ENCODE results near the gene ACAA2. TPM values are rescaled to one million over a fixed set of nuclear protein-coding genes. Genes with fewer than 3 reads are reported as not detected.

Gene ACAA2
- total and polyA plus RNA-seq, 4 donors = 35.2 to 52.8 (median 44.9) TPM

DNA sequence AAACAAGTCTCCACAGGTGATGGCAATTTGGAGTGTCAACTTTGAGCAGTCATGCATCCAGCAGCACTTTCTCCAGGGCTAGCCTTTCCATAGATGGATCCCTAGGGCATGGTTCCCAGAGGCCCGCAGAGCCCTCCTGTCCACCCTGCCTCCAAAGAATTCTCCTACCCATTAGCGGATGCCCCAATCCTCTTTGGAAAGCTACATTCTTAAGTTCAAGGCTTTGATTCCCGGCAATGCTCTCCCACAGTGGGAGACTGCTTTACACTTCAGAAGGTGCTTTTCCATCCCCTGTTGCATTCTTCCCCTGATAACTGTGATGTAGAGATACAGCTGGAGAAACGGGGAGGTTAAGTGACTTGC lies 61.3 kb downstream of the ACAA2 start:
- no peak for DNase-seq
- whole genome bisulfite sequencing, 2 donors = 69 to 82% methylated on average over 4 of the region's 4 CpGs
- ATAC-seq (ENCODE audit: insufficient read depth, low FRiP score) = no peak
- Histone ChIP-seq H3K4me1 (ENCODE audit: control insufficient read depth in 5 of 5, insufficient read depth in 5 of 5, low read length in 5 of 5) (no peaks in the 10 kb centered on the region), H3K27ac (ENCODE audit: low read depth in 1 of 2, low read length in 1 of 2) (no peak overlapping the region), H3K27me3 (ENCODE audit: control insufficient read depth in 3 of 3, insufficient read depth in 3 of 3, low read length in 2 of 3) (peaks cover 0 to 3% (median 0%) of the 10 kb centered on the region in 3 donors), H3K36me3 (ENCODE audit: control insufficient read depth in 4 of 4, insufficient read depth in 4 of 4, low read length in 4 of 4) (no peaks in the 10 kb centered on the region), H3K9ac (ENCODE audit: insufficient read depth in 1 of 2, low read length in 2 of 2) (no peak overlapping the region), H3K4me3 (no peak overlapping the region), H3K9me3 (ENCODE audit: control insufficient read depth in 4 of 4, insufficient read depth in 3 of 4, low read length in 3 of 4) (peaks cover 0 to 2% (median 0%) of the 10 kb centered on the region in 4 donors)
- TF ChIP-seq, protein P1, sequence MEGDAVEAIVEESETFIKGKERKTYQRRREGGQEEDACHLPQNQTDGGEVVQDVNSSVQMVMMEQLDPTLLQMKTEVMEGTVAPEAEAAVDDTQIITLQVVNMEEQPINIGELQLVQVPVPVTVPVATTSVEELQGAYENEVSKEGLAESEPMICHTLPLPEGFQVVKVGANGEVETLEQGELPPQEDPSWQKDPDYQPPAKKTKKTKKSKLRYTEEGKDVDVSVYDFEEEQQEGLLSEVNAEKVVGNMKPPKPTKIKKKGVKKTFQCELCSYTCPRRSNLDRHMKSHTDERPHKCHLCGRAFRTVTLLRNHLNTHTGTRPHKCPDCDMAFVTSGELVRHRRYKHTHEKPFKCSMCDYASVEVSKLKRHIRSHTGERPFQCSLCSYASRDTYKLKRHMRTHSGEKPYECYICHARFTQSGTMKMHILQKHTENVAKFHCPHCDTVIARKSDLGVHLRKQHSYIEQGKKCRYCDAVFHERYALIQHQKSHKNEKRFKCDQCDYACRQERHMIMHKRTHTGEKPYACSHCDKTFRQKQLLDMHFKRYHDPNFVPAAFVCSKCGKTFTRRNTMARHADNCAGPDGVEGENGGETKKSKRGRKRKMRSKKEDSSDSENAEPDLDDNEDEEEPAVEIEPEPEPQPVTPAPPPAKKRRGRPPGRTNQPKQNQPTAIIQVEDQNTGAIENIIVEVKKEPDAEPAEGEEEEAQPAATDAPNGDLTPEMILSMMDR (IDR thresholded peaks at IDR 0.05; ENCODE audit: control extremely low read depth, extremely low read depth) = no peak

DNA sequence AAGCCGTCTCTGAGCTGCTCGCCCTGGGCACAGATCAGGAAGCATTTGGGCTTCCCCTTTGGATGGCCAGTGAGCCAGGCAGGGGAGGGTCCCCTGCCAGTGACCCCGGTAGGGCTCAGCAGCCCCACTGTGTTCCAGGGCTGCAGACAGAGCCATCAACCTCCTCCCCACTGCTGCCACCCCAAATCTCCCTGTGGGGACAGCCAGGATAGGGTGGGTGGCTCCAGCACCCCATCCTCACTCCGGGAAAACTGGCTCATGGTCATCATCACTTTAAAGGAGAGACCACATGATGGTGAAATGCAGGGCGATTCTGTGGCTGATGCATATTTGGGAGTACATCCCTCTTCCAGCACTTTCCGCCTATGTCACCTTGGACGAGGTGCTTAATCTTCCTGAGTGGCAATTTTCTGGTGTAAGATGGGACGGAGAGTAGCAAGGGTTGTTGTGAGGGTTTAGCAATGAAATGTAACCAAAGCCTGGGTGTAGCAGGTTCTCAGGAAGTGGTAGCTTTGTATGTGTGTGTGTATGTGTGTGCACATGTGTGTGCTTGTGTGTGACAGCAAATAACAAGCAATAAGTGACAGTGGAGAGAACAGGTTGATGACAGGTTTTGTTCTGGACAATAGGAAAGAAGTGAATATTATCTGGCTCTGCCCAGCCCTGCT lies 61.8 kb downstream of the ACAA2 start:
- DNase-seq (no peak), ATAC-seq (ENCODE audit: insufficient read depth, low FRiP score) (no peak)
- peaks cover 0 to 3% (median 0%) of the 10 kb centered on the region in 3 donors for H3K27me3 ChIP-seq (ENCODE audit: control insufficient read depth in 3 of 3, insufficient read depth in 3 of 3, low read length in 2 of 3)
- no peak overlapping the region for H3K4me3 ChIP-seq
- H3K27ac ChIP-seq (ENCODE audit: low read depth in 1 of 2, low read length in 1 of 2) = no peak overlapping the region
- 64 to 79% methylated on average over 8 of the region's 8 CpGs for WGBS, 2 donors
- H3K9ac ChIP-seq (ENCODE audit: insufficient read depth in 1 of 2, low read length in 2 of 2) = no peak overlapping the region
- TF ChIP-seq, protein P1 (IDR thresholded peaks at IDR 0.05; ENCODE audit: control extremely low read depth, extremely low read depth) = no peak
- H3K4me1 ChIP-seq (ENCODE audit: control insufficient read depth in 5 of 5, insufficient read depth in 5 of 5, low read length in 5 of 5) = no peaks in the 10 kb centered on the region
- peaks cover 0 to 2% (median 0%) of the 10 kb centered on the region in 4 donors for H3K9me3 ChIP-seq (ENCODE audit: control insufficient read depth in 4 of 4, insufficient read depth in 3 of 4, low read length in 3 of 4)
- H3K36me3 ChIP-seq (ENCODE audit: control insufficient read depth in 4 of 4, insufficient read depth in 4 of 4, low read length in 4 of 4) = no peaks in the 10 kb centered on the region

DNA sequence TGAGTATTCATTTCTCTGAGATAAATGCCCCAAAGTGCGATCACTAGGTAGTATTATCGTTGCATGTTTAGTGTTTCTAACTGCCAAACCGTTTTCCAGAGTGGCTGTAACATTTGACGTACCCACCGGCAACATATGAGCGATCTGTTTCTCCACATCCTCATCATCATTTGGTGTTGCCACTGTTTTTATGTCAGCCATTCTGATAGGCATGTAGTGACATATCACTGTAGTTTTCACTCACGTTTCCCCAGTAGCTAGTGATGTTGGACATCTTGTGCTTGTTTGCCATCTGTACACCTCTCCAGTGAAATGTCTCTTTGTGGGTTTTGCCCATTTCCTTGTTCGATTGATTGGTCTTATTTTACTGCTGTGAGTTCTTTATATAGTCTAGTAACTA lies 63.8 kb downstream of the ACAA2 start:
- ATAC-seq (ENCODE audit: insufficient read depth, low FRiP score) = no peak
- Histone ChIP-seq H3K4me1 (ENCODE audit: control insufficient read depth in 5 of 5, insufficient read depth in 5 of 5, low read length in 5 of 5) (no peaks in the 10 kb centered on the region), H3K9me3 (ENCODE audit: control insufficient read depth in 4 of 4, insufficient read depth in 3 of 4, low read length in 3 of 4) (peaks cover 0 to 2% (median 0%) of the 10 kb centered on the region in 4 donors), H3K9ac (ENCODE audit: insufficient read depth in 1 of 2, low read length in 2 of 2) (no peak overlapping the region), H3K27ac (ENCODE audit: low read depth in 1 of 2, low read length in 1 of 2) (no peak overlapping the region), H3K27me3 (ENCODE audit: control insufficient read depth in 3 of 3, insufficient read depth in 3 of 3, low read length in 2 of 3) (peaks cover 0 to 3% (median 0%) of the 10 kb centered on the region in 3 donors), H3K4me3 (no peak overlapping the region), H3K36me3 (ENCODE audit: control insufficient read depth in 4 of 4, insufficient read depth in 4 of 4, low read length in 4 of 4) (no peaks in the 10 kb centered on the region)
- TF ChIP-seq, protein P1 (IDR thresholded peaks at IDR 0.05; ENCODE audit: control extremely low read depth, extremely low read depth) = no peak
- 75 to 76% methylated on average over 8 of the region's 8 CpGs for WGBS, 2 donors
- DNase-seq = no peak
